ENCODE measurements around the gene KLHL3.

Gene KLHL3

GRCh38 chr5:137627706-137628105, 108.2 kb downstream of the KLHL3 start:
- DNase-seq, result no peak

- DNase-seq, result no peak
Observed at GRCh38 chr5:137627293-137627692, 108.6 kb downstream of the KLHL3 start.

GRCh38 chr5:137624786-137625349, 111.0 kb downstream of the KLHL3 start:
- no peak for DNase-seq

GRCh38 chr5:137622850-137623249, 113.0 kb downstream of the KLHL3 start:
- DNase-seq, result peak; percentile 43

GRCh38 chr5:137621861-137622823, 113.7 kb downstream of the KLHL3 start:
- DNase-seq, result no peak

GRCh38 chr5:137621306-137621705, 114.6 kb downstream of the KLHL3 start:
- DNase-seq, result no peak

GRCh38 chr5:137619191-137619870, 116.6 kb downstream of the KLHL3 start:
- DNase-seq, result no peak

GRCh38 chr5:137618476-137618875, 117.4 kb downstream of the KLHL3 start:
- no peak for DNase-seq

- DNase-seq, result no peak
Observed at GRCh38 chr5:137617528-137618205, 118.2 kb downstream of the KLHL3 start.

- DNase-seq, result no peak
Observed at GRCh38 chr5:137616046-137616445, 119.8 kb downstream of the KLHL3 start.

GRCh38 chr5:137615171-137615775, 120.6 kb downstream of the KLHL3 start:
- DNase-seq, result no peak

- peak; percentile 5 for DNase-seq
Observed at GRCh38 chr5:137613554-137614265, 122.2 kb downstream of the KLHL3 start.

- DNase-seq, result no peak
Observed at GRCh38 chr5:137612576-137612975, 123.3 kb downstream of the KLHL3 start.

- no peak for DNase-seq
Observed at GRCh38 chr5:137611794-137612435, 124.0 kb downstream of the KLHL3 start.

GRCh38 chr5:137611011-137611580, 124.8 kb downstream of the KLHL3 start:
- no peak for DNase-seq

- no peak for DNase-seq
Observed at GRCh38 chr5:137610598-137610997, 125.3 kb downstream of the KLHL3 start.

- no peak for DNase-seq
Observed at GRCh38 chr5:137609127-137609526, 126.8 kb downstream of the KLHL3 start.

- no peak for DNase-seq
Observed at GRCh38 chr5:137607771-137608170, 128.1 kb downstream of the KLHL3 start.

GRCh38 chr5:137606401-137606800, 129.5 kb downstream of the KLHL3 start:
- DNase-seq, result no peak

- DNase-seq, result no peak
Observed at GRCh38 chr5:137605411-137605810, 130.5 kb downstream of the KLHL3 start.

Measured in CD4-positive, alpha-beta T cell treated with Interferon gamma for 1 hour (primary cell).